ENCODE results near the gene SLC38A10. TPM values are rescaled to one million over a fixed set of nuclear protein-coding genes. Genes with fewer than 3 reads are reported as not detected.
A peak's percentile ranks its signal among the peaks of the same experiment; 100 is the strongest.

Gene SLC38A10
- total and polyA plus RNA-seq, 2 of the 4 experiments (the other 2 are of a cell fraction) = 12.7 to 46.7 TPM

DNA sequence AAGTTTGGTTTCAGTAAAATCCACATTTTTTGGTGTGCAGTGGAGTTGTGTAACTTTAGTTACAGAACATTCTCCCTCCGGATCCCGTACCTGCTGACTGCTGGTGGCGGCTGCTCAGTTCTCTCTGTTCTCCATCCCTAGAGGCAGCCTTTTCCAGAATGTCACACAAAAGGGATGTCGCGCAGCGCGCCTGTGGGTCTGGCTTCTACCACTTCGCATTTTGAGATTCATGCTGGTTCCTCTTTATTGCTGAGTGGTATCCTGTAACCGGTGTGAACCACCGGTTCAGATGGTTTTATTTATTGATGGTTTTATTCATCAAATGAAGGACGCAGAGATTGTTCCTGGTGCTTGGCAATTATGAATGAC lies 71.4 kb downstream of the SLC38A10 start:
- Histone ChIP-seq H3K4me3 (ENCODE audit: insufficient read depth, low read depth, low read length) (peak overlapping the region; percentile 49; the same call in 1 of the 2 replicates), H4K20me1 (ENCODE audit: insufficient read depth, low read length) (no peaks in the 10 kb centered on the region)
- intact Hi-C loops (cut with micrococcal nuclease) = loop anchor here (5.0 kb wide), 1 partner anchor 81 kb away; no protein-coding TSS in a partner anchor

More for the DNA sequence above, 71.4 kb downstream of the SLC38A10 start:
- H4K91ac ChIP-seq (ENCODE audit: insufficient read depth, low read depth, low read length) = no peak overlapping the region
- H2AK5ac ChIP-seq (ENCODE audit: low read depth, low read length) = no peak overlapping the region
- no peaks in the 10 kb centered on the region for H3K27me3 ChIP-seq (ENCODE audit: control insufficient read depth, insufficient read depth, low read length)
- peaks cover 11 to 17% of the 10 kb centered on the region in 2 experiments; a peak in 3 of 4 replicates for H3K79me1 ChIP-seq (ENCODE audit: low read depth in 1 of 2, low read length in 2 of 2)
- H2AK9ac ChIP-seq (replicated peaks; ENCODE audit: low read depth, low read length, poor library complexity) = peak overlapping the region; percentile 43
- no peak overlapping the region for H3K4ac ChIP-seq (ENCODE audit: low read depth, low read length)
- dilution Hi-C loops (cut with HindIII; ENCODE audit: low sequenced_read_pairs, unreplicated experiment) = no loop called here
- TF ChIP-seq MAZ (IDR thresholded peaks at IDR 0.05; ENCODE audit: borderline replicate concordance, low read depth, low read length) = no peak
- no peak for TF ChIP-seq MXI1 (IDR thresholded peaks at IDR 0.05; ENCODE audit: borderline replicate concordance, low read depth, low read length)
- TF ChIP-seq CHD1 (IDR thresholded peaks at IDR 0.05; ENCODE audit: low read depth, low read length) = no peak
- no peak for TF ChIP-seq CEBPB (IDR thresholded peaks at IDR 0.05; ENCODE audit: low read depth, low read length)
- TF ChIP-seq, protein P1, sequence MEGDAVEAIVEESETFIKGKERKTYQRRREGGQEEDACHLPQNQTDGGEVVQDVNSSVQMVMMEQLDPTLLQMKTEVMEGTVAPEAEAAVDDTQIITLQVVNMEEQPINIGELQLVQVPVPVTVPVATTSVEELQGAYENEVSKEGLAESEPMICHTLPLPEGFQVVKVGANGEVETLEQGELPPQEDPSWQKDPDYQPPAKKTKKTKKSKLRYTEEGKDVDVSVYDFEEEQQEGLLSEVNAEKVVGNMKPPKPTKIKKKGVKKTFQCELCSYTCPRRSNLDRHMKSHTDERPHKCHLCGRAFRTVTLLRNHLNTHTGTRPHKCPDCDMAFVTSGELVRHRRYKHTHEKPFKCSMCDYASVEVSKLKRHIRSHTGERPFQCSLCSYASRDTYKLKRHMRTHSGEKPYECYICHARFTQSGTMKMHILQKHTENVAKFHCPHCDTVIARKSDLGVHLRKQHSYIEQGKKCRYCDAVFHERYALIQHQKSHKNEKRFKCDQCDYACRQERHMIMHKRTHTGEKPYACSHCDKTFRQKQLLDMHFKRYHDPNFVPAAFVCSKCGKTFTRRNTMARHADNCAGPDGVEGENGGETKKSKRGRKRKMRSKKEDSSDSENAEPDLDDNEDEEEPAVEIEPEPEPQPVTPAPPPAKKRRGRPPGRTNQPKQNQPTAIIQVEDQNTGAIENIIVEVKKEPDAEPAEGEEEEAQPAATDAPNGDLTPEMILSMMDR (conservative IDR thresholded peaks at IDR 0.05; ENCODE audit: low read depth, low read length) = no peak
- TF ChIP-seq MAFK (IDR thresholded peaks at IDR 0.05; ENCODE audit: low read depth, low read length) = no peak
- no peak for TF ChIP-seq RAD21 (IDR thresholded peaks at IDR 0.05; ENCODE audit: low read length)
- TF ChIP-seq FOS (IDR thresholded peaks at IDR 0.05; ENCODE audit: low read depth, low read length) = no peak
- no peak for TF ChIP-seq RCOR1 (IDR thresholded peaks at IDR 0.05; ENCODE audit: insufficient replicate concordance, low read length)
- no peak for TF ChIP-seq POLR2A (IDR thresholded peaks at IDR 0.05; ENCODE audit: low read depth, low read length)
- no peak for TF ChIP-seq RFX5 (IDR thresholded peaks at IDR 0.05; ENCODE audit: low read depth, low read length)
- TF ChIP-seq, protein P2, sequence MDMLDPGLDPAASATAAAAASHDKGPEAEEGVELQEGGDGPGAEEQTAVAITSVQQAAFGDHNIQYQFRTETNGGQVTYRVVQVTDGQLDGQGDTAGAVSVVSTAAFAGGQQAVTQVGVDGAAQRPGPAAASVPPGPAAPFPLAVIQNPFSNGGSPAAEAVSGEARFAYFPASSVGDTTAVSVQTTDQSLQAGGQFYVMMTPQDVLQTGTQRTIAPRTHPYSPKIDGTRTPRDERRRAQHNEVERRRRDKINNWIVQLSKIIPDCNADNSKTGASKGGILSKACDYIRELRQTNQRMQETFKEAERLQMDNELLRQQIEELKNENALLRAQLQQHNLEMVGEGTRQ (IDR thresholded peaks at IDR 0.05; ENCODE audit: low read depth, low read length) = no peak
- TF ChIP-seq ELK1 (IDR thresholded peaks at IDR 0.05; ENCODE audit: borderline replicate concordance, low read depth, low read length) = no peak
- TF ChIP-seq BHLHE40 (IDR thresholded peaks at IDR 0.05; ENCODE audit: low read depth, low read length) = no peak
- no peak for TF ChIP-seq SMC3 (IDR thresholded peaks at IDR 0.05; ENCODE audit: low read depth, low read length)
- no peak for TF ChIP-seq NFE2L2 (IDR thresholded peaks at IDR 0.05; ENCODE audit: low read depth, low read length)
- in situ Hi-C loops (cut with MboI; ENCODE audit: low sequenced_read_pairs) = no loop called here
- no peak overlapping the region for H3K14ac ChIP-seq (replicated peaks; ENCODE audit: low read depth, low read length)
- no peak overlapping the region for H3K27ac ChIP-seq (ENCODE audit: insufficient read depth, low read length)
- H3K18ac ChIP-seq (ENCODE audit: low read depth, low read length) = no peak overlapping the region
- ChIA-PET CTCF (no interaction called here), POLR2A (ENCODE audit: unreplicated experiment) (interaction anchor here (0.6 kb wide), 1 partner anchor 83 kb away, joined by 3 read pairs; no protein-coding TSS in a partner anchor)
- no peak for ATAC-seq (ENCODE audit: low read depth)
- no CpG with 5 or more reads among the region's 11 CpGs for WGBS, 2 experiments (ENCODE audit: extremely low coverage in 2 of 2, insufficient read length in 1 of 2)
- no peak overlapping the region for H2BK20ac ChIP-seq (ENCODE audit: low read depth, low read length)
- H2BK5ac ChIP-seq (ENCODE audit: low read depth, low read length, poor library complexity, severe bottlenecking) = no peak overlapping the region
- peak overlapping the region; percentile 95 for H3K4me2 ChIP-seq (ENCODE audit: low read depth, low read length)
- peaks cover 3% of the 10 kb centered on the region; the same call in 1 of the 2 replicates for H3K9me3 ChIP-seq (ENCODE audit: control insufficient read depth, insufficient read depth, low read length)
- no peak overlapping the region for H3K23ac ChIP-seq (ENCODE audit: low read depth, low read length)
- no peak overlapping the region for H3K9ac ChIP-seq (ENCODE audit: low read depth, low read length)
- H4K8ac ChIP-seq (ENCODE audit: low read depth in 2 of 2, low read length in 2 of 2) = peak overlapping the region; percentile 57 to 74; a peak in 1 of 4 replicates
- H3K36me3 ChIP-seq (ENCODE audit: control insufficient read depth, insufficient read depth, low read length) = peaks cover 8% of the 10 kb centered on the region; the same call in 1 of the 2 replicates
- no TSS peak for BruUV-seq (replicated peaks)
- H3K9me1 ChIP-seq (ENCODE audit: insufficient read depth, low read length) = no peaks in the 10 kb centered on the region; the same call in none of the 2 replicates
- H4K5ac ChIP-seq (ENCODE audit: low read depth, low read length) = no peak overlapping the region
- H3K56ac ChIP-seq (ENCODE audit: extremely low read depth, insufficient read depth, low read length) = no peak overlapping the region
- H2BK15ac ChIP-seq (ENCODE audit: low read depth, low read length) = no peak overlapping the region
- no peak for DNase-seq
- H3K4me1 ChIP-seq (ENCODE audit: control insufficient read depth, insufficient read depth, low read length) = peaks cover 8% of the 10 kb centered on the region; the same call in 1 of the 2 replicates
- peak overlapping the region; percentile 95 for H2AFZ ChIP-seq (replicated peaks; ENCODE audit: low read length, poor library complexity)
- H2BK120ac ChIP-seq (ENCODE audit: low read depth, low read length) = no peak overlapping the region

All from IMR-90 (cell line).